Testis (tissue), 3 donors: ENCODE results near the gene LYSMD3. TPM values are rescaled to one million over a fixed set of nuclear protein-coding genes. Genes with fewer than 3 reads are reported as not detected.
A peak's percentile ranks its signal among the peaks of the same experiment; 100 is the strongest.

Source experiments
- DNase-seq: peaks from one replicate; pipeline ENCODE4 v3.0.0-alpha.2; 2019
- H3K27ac ChIP-seq, 2 donors: fragments of 200-600 bp; sonication (generic); one replicate each; pipeline ENCODE4 v1.5.1; 2019
- H3K27me3 ChIP-seq: fragments of 200-600 bp; sonication (generic); one replicate; pipeline ENCODE4 v1.5.1; 2019
- H3K36me3 ChIP-seq: fragments of 200-600 bp; sonication (generic); one replicate; pipeline ENCODE4 v1.5.1; 2017; ENCODE audit warnings: low read depth; ENCODE audit errors: missing control alignments
- H3K4me1 ChIP-seq: fragments of 200-600 bp; sonication (generic); one replicate; pipeline ENCODE4 v1.5.1; 2019
- H3K4me3 ChIP-seq, 2 donors: fragments of 200-600 bp; sonication (generic); one replicate each; pipeline ENCODE4 v1.5.1; 2017 to 2019
- H3K9me3 ChIP-seq: fragments of 200-600 bp; sonication (generic); one replicate; pipeline ENCODE4 v1.5.1; 2017
- CTCF ChIP-seq, 3 experiments: fragments of 450-650 bp in 2 of 3; fragments of 200-600 bp in 1 of 3; sonication (generic) in 1 of 3; IDR thresholded peaks; one replicate each; pipeline ENCODE4 v1.5.1; 2016 to 2019; ENCODE audit warnings: antibody characterized with exemption in 3 of 3, mild to moderate bottlenecking in 2 of 3, moderate library complexity in 1 of 3
- POLR2A ChIP-seq: fragments of 450-650 bp; IDR thresholded peaks from one replicate; pipeline ENCODE4 v1.6.1; 2017; ENCODE audit warnings: antibody characterized with exemption, mild to moderate bottlenecking, moderate library complexity
- WGBS, 2 donors: methylation state at CpG; one replicate each; pipeline ENCODE4 v1.1.5; 2018; 5-methylcytosine and 5-hydroxymethylcytosine counted together
- intact Hi-C: fragments of 100-400 bp; cut with DNase I; formaldehyde crosslinking; loops from one replicate; pipeline ENCODE4 v1.15.1; 2023; ENCODE audit warnings: low total_unique reads
- polyA plus RNA-seq: library from polyadenylated mRNA; stranded (reverse); fragments of 350-450 nt; fragmentation: Illumina TruSeq; extraction: RNeasy Lipid Tissue Mini Kit (QIAGEN cat#74804); gene quantifications from one replicate; pipeline ENCODE4 v1.2.3, GENCODE V29; 2014; ENCODE audit warnings: low read depth, low replicate concordance; ENCODE audit not compliant: insufficient read depth
- total RNA-seq, 2 donors: library from RNA; depleted of rRNA; stranded (reverse); fragments of >200 nt; gene quantifications; one replicate each; pipeline ENCODE4 v1.2.3, GENCODE V29; 2016

Gene LYSMD3
- total and polyA plus RNA-seq, 3 donors from 2014 or later: 9.4 to 11.0 (median 10.4) TPM

DNA sequence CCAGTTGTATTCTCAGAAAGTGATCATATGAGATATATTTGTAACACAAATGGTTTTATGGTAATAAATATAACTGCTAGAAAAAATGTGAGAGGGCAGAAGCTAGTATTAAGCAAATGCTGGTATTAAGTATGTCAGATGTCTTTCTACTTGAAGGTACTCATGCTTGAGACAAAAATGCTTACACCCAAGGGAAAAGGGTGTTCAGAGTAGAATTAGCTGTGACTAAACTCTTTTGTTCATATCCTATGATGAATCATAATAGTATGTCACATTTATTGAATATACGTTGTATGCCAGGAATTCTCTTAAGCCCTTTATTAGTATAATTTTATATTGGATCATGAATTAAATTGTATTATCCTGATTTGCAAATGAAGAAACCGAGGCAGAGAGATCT, 31.4 kb upstream of the LYSMD3 start:
- intact Hi-C loops: no loop called here
- Histone ChIP-seq H3K4me1 (peaks cover 5% of the 10 kb centered on the region), H3K27me3 (no peaks in the 10 kb centered on the region), H3K27ac (no peak overlapping the region), H3K9me3 (no peaks in the 10 kb centered on the region), H3K36me3 (no peaks in the 10 kb centered on the region), H3K4me3 (no peak overlapping the region)
- no peak for DNase-seq
- WGBS, 2 donors: 69 to 90% methylated on average over 2 of the region's 2 CpGs
- no peak for TF ChIP-seq CTCF (IDR thresholded peaks at IDR 0.05)
- no peak for TF ChIP-seq POLR2A

DNA sequence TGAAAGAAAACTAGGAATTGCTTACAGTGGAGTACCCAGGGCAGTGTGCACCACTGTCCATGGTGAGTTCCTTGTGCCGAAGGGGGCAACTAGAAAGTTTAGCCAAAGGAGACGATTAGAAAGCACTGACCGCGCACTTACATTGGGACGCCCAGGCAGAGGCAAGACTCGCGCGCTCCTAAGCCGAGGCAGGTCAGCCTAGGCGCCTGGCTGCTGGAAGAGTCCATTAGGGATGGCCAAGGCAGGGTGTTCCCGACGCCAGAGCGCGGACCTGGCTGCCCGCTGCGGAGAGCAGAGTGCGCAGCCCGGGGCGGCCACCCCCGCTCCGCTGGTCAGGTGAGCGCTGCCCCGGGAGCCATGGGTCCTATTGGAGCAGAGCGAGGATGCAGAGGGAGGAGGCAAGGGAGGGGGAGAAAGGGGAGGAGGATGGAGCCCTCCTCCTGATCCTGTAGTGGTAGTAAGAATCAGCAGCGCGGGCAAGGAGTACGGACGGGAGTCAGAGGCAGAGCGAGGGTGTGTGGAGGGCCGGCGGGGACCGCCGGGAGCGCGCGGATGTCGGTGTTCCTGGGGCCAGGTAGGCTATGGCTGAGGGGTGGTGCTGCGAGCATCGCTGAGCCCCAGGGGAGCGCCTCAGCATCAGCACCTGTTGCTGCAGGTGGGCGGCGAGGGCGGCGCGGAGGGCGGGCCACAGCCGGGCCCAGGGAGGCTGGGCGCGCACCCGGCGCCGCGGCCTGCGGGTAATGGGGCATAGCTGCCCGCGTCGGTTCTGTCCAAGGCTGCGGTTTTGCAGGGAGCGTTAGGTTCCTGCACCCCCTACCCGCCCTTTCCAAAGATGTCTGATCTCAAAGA, 29.2 kb upstream of the LYSMD3 start, which contains the start of gene ADGRV1:
ADGRV1 (plus strand) TSS at position 454 of the 849 bp plus-strand sequence; CDS start at position 553, 99 bp downstream.
- Histone ChIP-seq H3K4me1 (peaks cover 5% of the 10 kb centered on the region), H3K36me3 (no peaks in the 10 kb centered on the region), H3K27ac (no peak within 1 kb of the TSS), H3K4me3 (peak within 1 kb of the TSS; percentile 47 to 60), H3K9me3 (no peaks in the 10 kb centered on the region), H3K27me3 (no peaks in the 10 kb centered on the region)
- DNase-seq: peak; percentile 89
- WGBS, 2 donors: 1 to 2% methylated on average over 33 to 57 of the region's 60 CpGs
- no peak for TF ChIP-seq CTCF (IDR thresholded peaks at IDR 0.05)
- TF ChIP-seq POLR2A: no peak
- intact Hi-C loops: no loop called here

GRCh38 chr5:90557871-90558270, 28.5 kb upstream of the LYSMD3 start:
- intact Hi-C loops: no loop called here
- TF ChIP-seq POLR2A: no peak
- no peak for TF ChIP-seq CTCF (IDR thresholded peaks at IDR 0.05)
- H3K9me3 ChIP-seq: no peaks in the 10 kb centered on the region
- peaks cover 5% of the 10 kb centered on the region for H3K4me1 ChIP-seq
- 16 to 23% methylated on average over 3 of the region's 3 CpGs for WGBS, 2 donors
- no peak for DNase-seq
- no peaks in the 10 kb centered on the region for H3K27me3 ChIP-seq
- no peaks in the 10 kb centered on the region for H3K36me3 ChIP-seq
- no peak overlapping the region for H3K27ac ChIP-seq
- peak overlapping the region; percentile 47 to 60 for H3K4me3 ChIP-seq

DNA sequence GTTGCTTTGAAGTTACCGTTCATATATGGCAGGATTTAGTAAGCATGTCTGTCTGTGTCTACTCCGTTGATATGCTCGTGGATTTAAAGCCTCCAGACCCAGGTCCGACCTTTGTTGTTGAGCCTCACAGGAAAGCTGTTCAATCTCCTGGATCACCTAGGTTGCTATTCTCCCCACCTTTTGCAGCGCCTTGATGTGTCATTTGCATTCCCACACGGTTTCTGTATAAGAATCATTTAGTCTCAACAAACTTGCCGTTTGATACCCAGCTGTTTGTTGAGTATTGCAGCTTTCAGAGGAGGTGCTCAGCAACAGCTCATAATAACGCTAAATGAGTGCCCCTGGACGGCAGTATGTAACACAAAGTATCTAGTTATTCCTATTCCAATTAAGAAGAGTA, 28.0 kb upstream of the LYSMD3 start:
- no peaks in the 10 kb centered on the region for H3K27me3 ChIP-seq
- no peak overlapping the region for H3K4me3 ChIP-seq
- no peak for DNase-seq
- 9 to 18% methylated on average over 9 of the region's 9 CpGs for WGBS, 2 donors
- no peak for TF ChIP-seq CTCF (IDR thresholded peaks at IDR 0.05)
- TF ChIP-seq POLR2A: no peak
- intact Hi-C loops: no loop called here
- H3K4me1 ChIP-seq: peaks cover 5% of the 10 kb centered on the region
- no peaks in the 10 kb centered on the region for H3K9me3 ChIP-seq
- no peak overlapping the region for H3K27ac ChIP-seq
- H3K36me3 ChIP-seq: no peaks in the 10 kb centered on the region

DNA sequence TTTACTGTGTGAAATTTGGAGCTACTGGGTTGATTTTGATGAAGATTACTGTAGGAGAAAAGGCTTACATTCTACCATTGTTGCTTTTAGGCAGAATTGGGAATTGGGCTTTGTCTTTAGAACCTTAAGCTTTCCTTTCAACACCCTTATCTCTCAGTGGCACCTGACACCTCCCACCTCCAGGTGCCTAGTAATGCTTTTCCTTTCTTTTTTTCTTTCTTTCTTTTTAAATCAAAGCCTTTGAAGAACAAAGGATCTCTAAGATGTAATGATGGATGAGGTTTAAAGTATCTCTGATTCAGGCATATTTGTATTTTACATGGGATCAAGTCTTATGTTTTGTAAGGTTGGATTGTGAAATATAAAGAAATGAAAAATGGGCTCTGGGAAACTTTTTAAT, 26.3 kb upstream of the LYSMD3 start:
- H3K4me3 ChIP-seq: no peak overlapping the region
- H3K36me3 ChIP-seq: no peaks in the 10 kb centered on the region
- H3K27me3 ChIP-seq: no peaks in the 10 kb centered on the region
- H3K4me1 ChIP-seq: peaks cover 5% of the 10 kb centered on the region
- no peak overlapping the region for H3K27ac ChIP-seq
- no peaks in the 10 kb centered on the region for H3K9me3 ChIP-seq
- TF ChIP-seq POLR2A (no peak), CTCF (IDR thresholded peaks at IDR 0.05) (no peak)
- no peak for DNase-seq
- intact Hi-C loops: no loop called here
